HK-2 (cell line): ENCODE data around the gene DDX23.

ENCODE experiments used
- DNase-seq: peaks from one replicate; pipeline ENCODE4 v3.0.0-alpha.2; 2018; ENCODE audit not compliant: unreplicated experiment

The DDX23 gene

GRCh38 chr12:48823281-48823680, 28.7 kb downstream of the DDX23 start:
- no peak for DNase-seq

- no peak for DNase-seq
These were observed 29.3 kb downstream of the DDX23 start for GRCh38 chr12:48822711-48823110.

GRCh38 chr12:48822139-48822538, 29.8 kb downstream of the DDX23 start:
- no peak for DNase-seq

GRCh38 chr12:48819986-48820725, 31.8 kb downstream of the DDX23 start:
- no peak for DNase-seq

GRCh38 chr12:48818831-48819590, 33.0 kb downstream of the DDX23 start:
- DNase-seq, result no peak

GRCh38 chr12:48817873-48818830, 33.8 kb downstream of the DDX23 start, which contains the start of gene CACNB3:
CACNB3 (plus strand) TSS chr12:48818496; CDS start chr12:48818930, 434 bp downstream.
- DNase-seq, result peak; percentile 78

- DNase-seq, result no peak
These were observed 35.7 kb downstream of the DDX23 start for GRCh38 chr12:48816143-48816854.

GRCh38 chr12:48815126-48816110, 36.5 kb downstream of the DDX23 start:
- DNase-seq, result peak; percentile 83

GRCh38 chr12:48814262-48815125, 37.5 kb downstream of the DDX23 start:
- DNase-seq, result peak; percentile 85

- no peak for DNase-seq
These were observed 38.3 kb downstream of the DDX23 start for GRCh38 chr12:48813465-48814261.

- no peak for DNase-seq
These were observed 39.6 kb downstream of the DDX23 start for GRCh38 chr12:48812389-48812788.

GRCh38 chr12:48811437-48812090, 40.4 kb downstream of the DDX23 start:
- DNase-seq, result no peak

GRCh38 chr12:48810903-48811431, 41.0 kb downstream of the DDX23 start:
- no peak for DNase-seq

- DNase-seq, result no peak
These were observed 44.0 kb downstream of the DDX23 start for GRCh38 chr12:48807981-48808380.

GRCh38 chr12:48803675-48804074, 48.3 kb downstream of the DDX23 start:
- no peak for DNase-seq

GRCh38 chr12:48800971-48801370, 51.0 kb downstream of the DDX23 start:
- no peak for DNase-seq

- no peak for DNase-seq
These were observed 51.5 kb downstream of the DDX23 start for GRCh38 chr12:48800457-48800856.
